NCI-H1417 treated with DMSO at 0.1 percent for 48 hours (cell line): Measurements from ENCODE around the gene ISCA1.

Source experiments
- DNase-seq: peaks from one replicate; lab custom pipeline; 2025; lab: John Stamatoyannopoulos, UW

Gene ISCA1

GRCh38 chr9:86285261-86285660, 2.9 kb upstream of the ISCA1 start:
- DNase-seq: no peak

GRCh38 chr9:86282979-86283535, 719 bp upstream of the ISCA1 start:
- DNase-seq: no peak

GRCh38 chr9:86281593-86282076, 703 bp downstream of the ISCA1 start:
- no peak for DNase-seq

GRCh38 chr9:86280580-86280979, 1.8 kb downstream of the ISCA1 start:
- DNase-seq: no peak

GRCh38 chr9:86279839-86280238, 2.5 kb downstream of the ISCA1 start:
- DNase-seq: no peak

GRCh38 chr9:86277072-86277471, 5.3 kb downstream of the ISCA1 start:
- no peak for DNase-seq

- DNase-seq: no peak
Observed at GRCh38 chr9:86275962-86276361, 6.4 kb downstream of the ISCA1 start.

- DNase-seq: no peak
Observed at GRCh38 chr9:86274821-86275643, 7.3 kb downstream of the ISCA1 start.

GRCh38 chr9:86272221-86272620, 10.1 kb downstream of the ISCA1 start:
- DNase-seq: no peak

GRCh38 chr9:86263876-86264275, 18.5 kb downstream of the ISCA1 start:
- DNase-seq: no peak

- no peak for DNase-seq
Observed at GRCh38 chr9:86262492-86262891, 19.8 kb downstream of the ISCA1 start.

- DNase-seq: no peak
Observed at GRCh38 chr9:86259557-86259956, 22.8 kb downstream of the ISCA1 start, which contains the start of gene C9orf153. Gene C9orf153, minus strand, starts transcription at chr9:86259657. Its CDS starts 30,054 bp downstream, at chr9:86229603.

GRCh38 chr9:86257391-86257790, 24.9 kb downstream of the ISCA1 start:
- no peak for DNase-seq

GRCh38 chr9:86256653-86257052, 25.7 kb downstream of the ISCA1 start:
- DNase-seq: no peak

GRCh38 chr9:86253577-86253976, 28.8 kb downstream of the ISCA1 start:
- DNase-seq: no peak

GRCh38 chr9:86252870-86253269, 29.5 kb downstream of the ISCA1 start:
- no peak for DNase-seq

- DNase-seq: no peak
Observed at GRCh38 chr9:86250123-86250522, 32.2 kb downstream of the ISCA1 start.

GRCh38 chr9:86248746-86249145, 33.6 kb downstream of the ISCA1 start:
- DNase-seq: no peak

- no peak for DNase-seq
Observed at GRCh38 chr9:86246752-86247161, 35.6 kb downstream of the ISCA1 start.

GRCh38 chr9:86242071-86242470, 40.3 kb downstream of the ISCA1 start:
- no peak for DNase-seq

GRCh38 chr9:86241216-86241615, 41.1 kb downstream of the ISCA1 start:
- DNase-seq: no peak

GRCh38 chr9:86238861-86239770, 43.2 kb downstream of the ISCA1 start:
- no peak for DNase-seq
